Cortex of kidney (tissue), 1 donor: ENCODE results near the gene GPR39.

Source experiments
- DNase-seq: peaks from one replicate; lab custom pipeline; 2025; lab: John Stamatoyannopoulos, UW

The GPR39 gene

DNA sequence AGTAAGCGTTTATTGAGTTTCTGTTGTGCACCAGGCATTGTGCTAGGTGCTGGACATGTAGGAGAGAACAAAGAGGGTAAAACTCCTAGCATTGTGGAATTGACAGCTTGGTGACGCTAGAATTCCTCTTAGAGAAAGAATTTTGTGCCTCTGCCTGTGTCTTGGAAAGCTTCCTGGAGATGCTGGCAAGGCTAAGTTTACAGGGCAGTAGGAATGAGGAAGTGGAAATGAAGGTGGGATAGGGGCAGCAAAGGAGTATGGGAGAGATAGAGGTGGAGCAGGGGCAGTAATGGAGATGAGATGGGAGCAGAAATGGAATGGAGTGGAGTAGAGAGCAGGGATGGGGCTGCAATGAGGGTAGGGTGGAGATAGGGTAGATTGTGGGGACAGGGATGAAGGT lies 29.8 kb downstream of the GPR39 start:
- no peak for DNase-seq

DNA sequence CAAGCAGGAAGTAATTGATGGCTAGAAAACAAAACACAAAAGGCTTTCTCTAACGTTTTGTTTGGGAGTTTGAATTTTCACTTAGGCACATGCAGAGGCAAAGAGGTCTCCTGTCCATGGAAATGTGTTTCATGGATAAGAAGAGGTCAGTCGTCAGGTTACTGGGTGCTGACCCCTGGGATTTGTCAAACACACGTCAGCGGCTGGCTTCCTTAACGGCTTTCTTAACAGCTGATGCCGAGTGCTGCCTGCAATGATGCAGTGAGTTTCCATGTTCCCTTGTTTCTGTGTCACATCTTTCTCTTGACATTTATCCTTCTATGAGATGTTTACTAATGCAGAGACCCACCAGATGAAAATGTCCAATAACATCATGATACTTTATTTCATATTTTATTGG lies 31.7 kb downstream of the GPR39 start:
- DNase-seq: no peak

DNA sequence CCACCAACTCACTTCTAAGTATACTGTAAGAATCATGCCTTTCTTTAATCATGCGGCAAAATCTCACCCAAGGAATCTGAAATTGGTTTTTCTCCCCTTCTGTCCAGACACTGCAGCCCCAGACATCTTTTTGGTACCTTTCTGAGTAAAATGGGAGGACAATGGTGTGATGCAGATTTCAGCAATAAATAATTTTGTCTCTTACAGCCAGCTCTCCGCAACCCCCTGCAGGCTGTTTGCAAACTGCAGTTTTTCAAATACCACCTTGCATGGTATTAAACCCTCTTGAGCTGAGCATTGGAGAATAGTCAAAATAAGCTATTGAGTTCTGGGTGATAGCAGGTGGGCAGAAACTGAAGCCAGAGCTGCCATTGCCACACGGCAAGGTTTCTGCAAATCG lies 32.2 kb downstream of the GPR39 start:
- no peak for DNase-seq

DNA sequence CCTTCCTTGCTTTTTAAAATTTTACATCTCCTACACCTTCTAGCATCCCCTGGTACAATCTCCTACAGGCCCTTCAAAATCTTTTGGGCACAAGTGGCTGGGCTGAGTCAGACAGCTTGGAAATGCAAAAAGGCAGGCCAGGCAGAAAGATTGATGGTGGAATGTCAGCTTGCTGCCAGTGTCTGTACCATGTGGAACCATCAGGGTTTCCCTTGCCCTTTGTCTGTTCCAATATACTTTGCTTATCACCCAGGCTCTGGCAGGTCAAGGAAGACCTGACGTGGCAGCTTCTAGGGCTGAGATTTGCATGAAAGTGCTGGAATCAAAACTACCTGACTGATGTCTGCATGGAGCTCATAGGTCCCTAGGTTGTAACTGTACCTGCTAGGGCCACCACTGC lies 33.3 kb downstream of the GPR39 start:
- DNase-seq: no peak

DNA sequence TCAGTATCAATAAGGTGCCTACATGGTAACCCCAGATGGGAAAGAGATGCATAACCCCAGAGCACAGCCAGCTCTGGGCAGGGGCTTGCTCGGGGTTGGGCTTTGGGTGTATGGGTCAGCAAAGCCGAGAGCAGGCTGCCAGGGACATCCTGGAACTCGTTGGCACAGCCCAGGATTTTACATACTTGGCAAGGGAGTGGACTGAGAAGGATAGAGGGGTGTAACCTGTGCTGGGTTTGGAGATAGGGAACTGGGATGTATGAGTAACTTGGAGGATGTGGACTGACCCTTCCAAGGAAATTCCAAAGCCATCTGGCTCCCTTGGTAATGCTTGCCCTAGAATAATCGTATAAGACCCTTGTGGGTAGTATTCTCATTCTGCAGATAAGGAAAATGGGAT lies 44.2 kb downstream of the GPR39 start:
- DNase-seq: no peak

DNA sequence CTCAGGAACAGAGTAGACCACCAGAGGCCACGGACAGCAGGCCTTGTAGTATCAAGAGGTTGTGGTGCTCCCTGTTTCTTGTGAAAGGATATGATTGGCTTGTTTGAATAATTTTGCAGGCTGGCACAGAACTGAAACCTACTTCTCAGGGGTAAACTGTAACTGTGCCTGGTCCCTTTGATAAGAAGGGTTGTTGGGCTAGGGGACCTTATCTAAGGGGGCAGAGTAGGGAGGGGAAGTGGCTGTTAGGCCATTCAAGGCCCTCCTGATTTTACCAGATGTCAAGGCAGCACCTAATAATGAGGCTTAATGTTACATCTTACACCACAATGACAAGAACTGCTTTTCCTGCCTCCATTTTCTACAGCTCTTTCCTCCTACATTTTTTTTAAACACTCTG lies 45.6 kb downstream of the GPR39 start:
- no peak for DNase-seq

DNA sequence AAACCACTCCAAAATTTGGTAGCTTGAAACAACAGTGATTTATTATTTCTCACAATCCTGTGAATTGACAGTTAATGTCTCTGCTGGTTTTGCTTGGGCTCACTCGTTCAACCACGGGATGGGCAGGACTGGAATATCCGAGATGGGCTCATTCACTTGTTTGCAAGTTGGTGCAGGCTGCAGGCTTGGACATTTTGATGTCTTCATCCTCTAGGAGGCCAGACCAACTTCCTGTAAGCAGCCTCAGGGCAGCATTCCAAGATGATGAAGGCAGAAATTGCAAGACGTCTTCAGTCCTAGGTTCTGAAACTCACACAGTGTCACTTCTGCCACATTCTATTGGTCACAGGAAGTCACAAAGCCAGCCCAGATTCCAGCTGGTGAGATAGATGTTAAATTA lies 47.1 kb downstream of the GPR39 start:
- DNase-seq: no peak

DNA sequence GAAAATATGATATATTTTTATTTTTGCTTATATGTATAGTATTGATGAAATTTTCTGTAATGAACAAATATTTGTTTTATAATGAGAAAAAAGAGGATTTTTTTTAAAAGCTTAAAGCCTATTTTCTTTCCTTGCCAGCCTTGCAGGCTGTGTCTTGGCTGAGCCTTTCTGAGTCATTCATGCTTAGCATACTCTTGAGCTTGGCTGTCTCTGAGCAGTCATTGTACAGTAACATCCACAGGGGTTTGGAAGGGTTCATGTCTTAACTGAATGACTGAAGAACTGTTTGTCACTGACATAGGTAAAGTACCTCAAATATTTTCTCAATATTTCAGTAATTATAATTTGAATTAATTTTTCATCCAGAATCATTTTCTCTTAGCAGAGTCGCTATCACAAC lies 49.3 kb downstream of the GPR39 start:
- DNase-seq: no peak

DNA sequence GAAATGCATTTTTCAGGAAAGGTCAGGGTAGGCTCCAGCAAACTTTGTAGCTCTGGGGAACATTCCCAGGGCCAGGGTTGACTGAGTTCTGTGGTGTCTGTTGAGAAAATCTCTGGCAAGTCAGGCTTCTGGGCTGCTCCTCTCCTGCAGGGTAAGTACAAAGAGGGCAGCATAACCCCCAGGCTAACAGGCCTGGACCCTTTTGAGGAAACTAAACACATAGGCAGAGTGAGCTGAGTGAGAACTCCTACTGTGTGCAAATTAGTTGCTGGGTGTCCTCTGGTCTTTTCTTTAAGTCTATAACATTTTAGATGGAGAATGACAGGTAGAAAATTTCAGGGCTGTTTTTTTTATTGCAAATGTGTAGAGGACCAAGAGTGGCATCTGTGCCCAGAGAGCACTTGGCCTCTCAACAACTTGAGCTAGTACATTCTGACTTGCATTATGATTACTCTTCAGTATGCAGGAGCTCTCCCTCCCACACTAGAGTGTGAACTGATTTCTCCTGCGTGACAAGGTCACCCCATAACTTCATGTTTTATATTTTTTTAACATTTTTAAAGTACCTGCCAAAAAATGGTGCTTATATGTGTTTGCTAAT lies 49.9 kb downstream of the GPR39 start:
- no peak for DNase-seq

DNA sequence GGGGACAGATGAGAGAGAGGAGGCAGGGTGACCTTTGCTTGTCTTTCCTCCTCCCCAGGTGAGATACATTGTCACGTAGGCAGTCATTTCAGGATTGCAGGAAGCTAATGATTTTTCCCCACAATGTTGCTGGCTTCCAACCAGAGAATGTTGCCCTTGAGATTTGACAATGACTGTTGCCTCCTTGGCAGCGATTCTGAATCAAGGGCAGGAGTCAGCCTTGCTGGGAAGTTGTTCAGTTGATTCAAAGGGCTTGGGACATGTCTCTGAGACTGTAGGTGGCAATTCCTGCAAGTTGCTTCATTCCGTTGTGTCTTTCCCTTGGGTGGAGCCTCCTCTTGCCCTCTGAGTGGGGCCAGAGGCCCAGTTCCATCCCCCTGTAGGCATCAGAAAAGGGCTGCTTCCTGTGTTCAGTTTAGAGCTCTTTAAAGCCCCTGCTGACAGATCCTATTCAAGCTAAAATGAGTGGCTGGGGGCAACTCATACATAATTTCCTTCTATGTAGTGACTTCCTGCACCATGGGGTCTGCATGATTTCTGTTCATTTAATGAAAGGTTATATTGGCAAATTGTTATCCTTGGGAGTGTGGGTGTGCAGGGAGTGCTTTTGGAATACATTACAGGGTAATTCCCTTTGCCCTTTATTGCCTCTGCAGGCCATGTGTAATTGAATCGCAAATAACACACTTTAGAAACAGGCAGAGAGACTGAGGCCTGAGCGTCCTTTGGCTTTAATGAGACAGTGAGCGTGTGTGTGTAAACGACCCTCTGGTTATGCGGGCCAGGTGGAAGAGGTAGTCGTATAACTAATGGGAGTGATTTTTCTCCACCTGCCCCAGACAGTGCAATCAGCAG lies 52.4 kb downstream of the GPR39 start:
- DNase-seq: no peak

DNA sequence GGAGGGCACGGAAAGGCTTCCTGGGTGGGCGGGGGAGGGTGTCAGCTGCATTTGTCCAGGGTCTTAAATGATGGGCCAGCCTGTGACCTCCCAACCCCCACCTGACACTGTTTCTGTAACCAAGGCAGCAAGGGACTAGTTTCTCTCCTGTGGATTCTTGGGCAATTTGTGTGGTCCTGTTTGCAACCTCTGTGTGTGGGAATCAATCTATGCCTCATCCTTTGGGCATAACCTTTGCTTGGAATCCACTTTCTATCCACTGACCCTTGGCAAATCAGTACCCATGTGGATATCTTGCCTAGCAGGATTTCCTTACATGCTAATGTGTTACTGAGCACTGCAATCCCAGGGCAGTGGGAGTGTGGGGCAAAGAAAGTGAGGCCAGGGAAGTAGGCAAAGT lies 54.1 kb downstream of the GPR39 start:
- DNase-seq: no peak

DNA sequence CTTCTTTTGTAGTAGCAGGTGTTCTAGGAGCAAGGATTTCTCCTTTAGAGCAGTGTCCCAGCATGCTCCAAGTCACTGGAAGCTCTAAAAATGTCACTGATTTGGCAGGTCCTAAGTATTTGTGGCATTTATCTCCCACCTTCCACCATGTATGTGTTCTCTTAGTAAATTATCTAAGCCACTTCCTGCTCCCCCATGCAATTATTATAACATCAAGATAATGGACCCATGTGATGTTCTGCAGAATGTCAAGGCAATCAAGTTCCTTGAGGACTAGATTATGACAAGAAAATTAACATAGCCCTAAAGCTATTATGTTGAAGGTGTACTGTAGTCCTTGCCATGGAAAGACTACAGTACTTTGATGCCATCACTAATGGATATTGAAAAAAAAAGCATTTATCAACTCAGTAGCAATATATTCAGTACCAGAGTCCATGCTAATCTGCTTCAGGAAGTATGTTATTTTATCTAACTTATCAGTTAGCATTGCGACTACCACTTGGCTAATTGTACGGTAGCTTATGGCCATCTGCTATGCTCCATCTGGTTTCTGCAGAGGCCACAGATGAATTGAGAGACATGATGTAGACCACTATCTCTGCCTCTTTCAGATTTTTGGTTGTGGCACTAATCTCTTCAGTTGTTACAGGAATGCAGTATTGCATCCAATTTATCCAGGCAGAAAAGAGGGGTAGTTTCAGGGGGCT lies 56.7 kb downstream of the GPR39 start:
- DNase-seq: no peak

DNA sequence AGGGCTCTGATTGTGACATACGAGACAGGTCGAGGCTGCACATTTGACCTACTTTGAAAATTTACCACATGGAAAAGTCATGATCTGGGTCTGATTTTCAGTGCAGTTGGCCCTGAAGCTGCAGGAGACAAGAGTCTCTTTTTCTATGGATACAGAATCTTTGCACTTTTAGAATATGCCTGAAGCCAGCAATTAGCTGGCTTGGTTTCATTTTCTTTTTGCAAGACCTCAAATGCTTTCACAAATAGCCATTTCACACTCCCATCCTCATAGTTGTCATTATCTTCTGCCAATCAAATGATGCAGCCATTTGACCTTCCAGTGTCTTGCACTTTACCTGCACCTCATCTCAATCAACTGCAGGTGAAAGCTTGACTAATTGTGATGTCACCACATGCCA lies 59.0 kb downstream of the GPR39 start:
- no peak for DNase-seq

DNA sequence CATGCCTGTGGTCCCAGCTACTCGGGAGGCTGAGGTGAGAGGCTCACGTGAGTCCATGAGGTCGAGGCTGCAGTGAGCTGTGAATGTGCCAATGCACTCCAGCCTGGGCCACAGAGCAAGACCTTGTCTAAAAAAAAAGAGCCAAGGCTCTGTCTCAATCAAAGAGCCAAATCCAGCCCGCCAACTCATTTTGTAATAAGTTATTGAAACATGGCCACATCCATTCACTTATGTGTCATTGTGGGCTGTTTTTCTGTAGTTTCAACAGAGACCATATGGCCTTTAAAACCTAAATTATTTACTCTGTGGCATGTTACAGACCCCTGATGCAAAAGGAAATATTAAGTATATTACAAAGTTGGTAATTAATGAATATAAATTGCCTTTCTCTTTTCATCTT lies 60.8 kb downstream of the GPR39 start:
- DNase-seq: no peak

DNA sequence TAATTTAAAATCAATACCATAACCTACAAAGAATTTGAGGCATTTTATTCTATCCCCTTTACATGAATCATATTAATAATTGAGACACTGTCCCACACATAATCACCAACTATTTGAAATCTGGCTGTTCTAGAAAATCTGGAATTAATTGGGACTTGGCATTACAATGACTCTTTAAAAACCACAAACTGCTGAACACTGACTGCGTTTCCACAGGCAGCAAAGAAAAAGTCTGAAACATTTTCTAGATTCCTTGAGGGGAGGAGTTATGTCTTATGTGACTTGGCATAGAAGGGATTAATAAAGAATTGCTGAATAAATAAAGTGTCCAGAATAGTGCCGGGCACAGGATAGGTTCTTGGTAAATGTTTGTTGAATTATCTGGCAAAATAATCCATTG lies 61.4 kb downstream of the GPR39 start:
- DNase-seq: no peak

DNA sequence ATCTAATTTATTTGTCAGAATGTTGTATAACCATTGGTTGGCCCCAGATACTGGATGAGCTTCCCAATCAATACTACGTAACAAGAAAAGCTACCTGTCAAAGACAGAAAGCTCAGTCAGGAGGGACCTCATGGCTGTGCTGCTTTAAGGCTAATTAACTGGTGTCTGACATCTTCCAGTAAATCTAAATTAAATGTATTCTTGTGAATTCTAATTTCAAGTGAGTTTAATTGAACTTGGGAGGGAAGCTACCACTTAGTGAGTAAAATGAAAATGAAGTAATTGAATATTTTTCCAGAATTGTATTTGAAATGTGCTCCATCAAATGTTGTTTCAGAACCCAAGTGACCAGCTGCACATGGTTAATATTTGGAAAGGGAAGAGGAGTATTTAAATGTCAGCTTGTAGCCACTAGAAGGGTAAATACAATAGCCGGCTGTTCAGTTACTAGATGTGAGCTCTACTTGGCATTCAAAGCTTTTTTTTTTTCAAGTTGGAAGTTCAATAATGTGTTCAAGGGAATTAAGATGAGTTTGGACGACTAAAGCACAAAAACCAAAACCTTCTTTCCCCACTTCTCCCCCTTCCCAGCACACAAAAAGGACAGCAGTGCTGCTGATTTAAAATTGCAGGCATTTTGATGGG lies 62.0 kb downstream of the GPR39 start:
- no peak for DNase-seq

DNA sequence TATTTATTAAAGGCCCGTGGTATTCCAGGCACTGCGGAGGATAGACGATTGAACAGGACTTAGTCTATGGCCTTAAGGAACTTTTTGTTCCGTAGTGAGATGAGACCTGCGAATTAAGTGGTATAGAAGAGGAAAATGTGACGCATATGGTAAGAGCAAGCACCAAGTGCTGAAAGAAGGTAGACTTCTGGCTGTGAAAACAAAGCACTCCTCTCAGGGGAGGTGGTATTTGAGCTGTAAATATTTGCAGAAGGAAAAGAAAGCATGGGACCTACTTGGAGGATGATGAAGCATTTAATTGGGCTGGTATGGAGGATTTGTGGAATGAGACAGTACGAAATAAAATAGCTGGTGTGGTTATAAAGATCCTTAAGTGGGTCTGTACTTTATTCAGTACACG lies 62.5 kb downstream of the GPR39 start:
- DNase-seq: no peak

DNA sequence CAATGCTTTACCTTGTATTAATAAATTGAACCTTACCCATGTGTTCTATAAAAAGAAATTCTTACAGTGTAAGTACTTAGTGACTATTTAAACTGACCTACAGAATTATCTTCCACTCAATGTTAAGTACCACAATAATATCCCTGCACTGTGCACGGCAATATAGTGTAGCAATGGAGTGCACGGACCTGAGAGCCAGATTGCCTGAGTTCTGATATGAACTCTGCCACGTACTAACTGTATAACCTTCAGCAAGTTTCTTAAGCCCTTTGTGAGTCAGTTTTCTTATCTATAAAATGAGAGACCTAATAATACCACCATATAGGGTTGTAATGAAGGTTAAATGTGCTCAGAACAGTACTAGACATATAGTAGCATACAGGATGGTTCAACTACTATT lies 66.2 kb downstream of the GPR39 start:
- no peak for DNase-seq

DNA sequence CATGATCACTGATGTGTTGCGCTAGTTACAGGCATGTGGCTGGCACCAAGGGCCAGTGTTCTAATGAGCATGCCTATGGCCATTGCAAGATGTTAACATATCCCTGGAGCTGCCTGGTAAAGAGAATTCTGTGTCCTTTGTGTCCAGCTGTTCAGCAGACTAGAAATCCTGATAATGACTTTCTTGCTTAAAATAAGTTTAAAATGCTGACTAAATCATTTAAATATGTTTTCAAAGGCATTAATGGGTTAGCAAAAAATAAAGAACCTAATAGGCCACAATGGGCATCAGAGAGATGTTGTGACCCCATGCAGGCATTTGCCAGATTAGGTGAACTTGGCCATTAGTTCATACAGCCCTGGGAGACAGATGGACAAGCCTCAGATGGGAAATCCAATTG lies 67.5 kb downstream of the GPR39 start:
- DNase-seq: no peak

DNA sequence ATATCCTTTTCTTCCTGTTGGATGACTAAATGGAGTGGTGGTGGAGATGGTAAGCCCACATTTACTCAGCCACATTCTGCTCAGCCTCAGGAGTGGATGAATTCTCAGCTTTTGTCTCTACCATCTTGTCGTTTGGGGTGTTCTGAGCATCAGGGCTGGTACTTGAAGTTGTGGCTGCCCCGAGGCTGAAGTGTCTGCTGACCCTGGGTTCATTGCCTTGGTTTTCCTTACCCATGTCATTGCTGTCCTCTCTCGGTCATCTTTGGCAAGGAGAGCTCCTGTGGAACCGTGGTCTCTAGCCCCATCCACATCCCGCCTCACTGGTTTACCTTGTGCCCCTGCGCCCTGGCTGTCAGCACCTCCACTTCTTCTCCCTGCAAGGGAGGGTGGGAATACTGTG lies 71.9 kb downstream of the GPR39 start:
- no peak for DNase-seq

DNA sequence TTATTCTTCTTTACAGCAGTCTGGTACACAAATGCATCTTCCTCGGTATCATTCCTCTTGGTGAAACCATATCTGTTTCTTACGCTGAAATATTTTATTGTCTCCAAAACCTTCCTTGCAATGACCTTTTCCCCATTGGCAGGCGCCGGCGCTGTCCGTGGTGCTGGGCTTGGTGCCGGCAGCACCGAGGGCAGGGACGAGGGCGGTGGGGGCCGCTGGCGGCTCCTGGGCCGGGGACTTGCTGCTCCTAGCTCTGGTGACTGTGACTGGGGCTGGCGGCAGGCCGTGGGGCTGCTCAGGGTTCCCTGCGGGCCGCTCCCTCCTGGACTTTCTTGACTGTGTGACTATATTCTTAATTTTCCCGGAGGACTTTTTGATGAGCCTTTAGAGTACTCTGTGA lies 72.5 kb downstream of the GPR39 start:
- no peak for DNase-seq

DNA sequence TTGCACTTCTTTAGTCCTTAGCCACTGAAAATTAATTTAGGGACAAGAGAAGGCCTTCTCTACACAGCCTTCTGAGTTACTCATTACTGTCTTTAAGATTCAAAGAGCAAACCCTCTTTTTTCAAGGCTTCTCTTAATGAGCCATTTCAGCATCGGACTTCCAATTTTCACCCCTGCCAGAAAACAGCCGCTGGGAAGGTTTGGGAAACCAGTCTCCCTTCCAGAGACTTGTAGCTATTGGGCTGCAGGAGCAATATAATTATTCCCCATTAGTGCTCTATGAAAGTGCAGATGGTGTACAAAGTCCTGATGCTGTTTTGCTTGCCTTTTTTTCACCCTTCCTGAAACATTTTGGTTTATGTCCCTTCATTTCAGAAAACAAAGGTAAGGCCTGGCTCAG lies 79.3 kb downstream of the GPR39 start:
- DNase-seq: no peak

DNA sequence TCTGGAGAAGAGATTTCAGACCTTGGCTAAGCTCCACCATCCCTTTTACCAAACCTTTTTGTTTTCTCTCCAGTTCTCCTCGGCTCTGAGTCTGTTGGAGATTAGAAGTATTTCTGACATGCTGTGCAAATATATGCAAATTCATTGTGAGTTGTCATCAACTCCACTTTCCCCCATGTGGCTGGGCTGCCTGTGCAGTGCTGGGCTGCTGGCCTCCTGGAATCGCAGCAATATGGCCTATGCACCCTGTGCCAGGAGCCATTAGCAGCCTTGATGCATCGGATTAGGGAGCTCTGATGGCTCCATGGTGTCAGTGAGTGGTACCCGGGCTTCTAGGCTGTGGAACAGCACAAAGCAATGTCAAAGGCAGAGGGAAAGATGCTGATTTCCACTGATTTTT lies 80.0 kb downstream of the GPR39 start:
- DNase-seq: no peak
